Measurements from ENCODE around the gene ARID5A. TPM values are rescaled to one million over a fixed set of nuclear protein-coding genes. Genes with fewer than 3 reads are reported as not detected.

ARID5A gene
- total RNA-seq, 1 donor from 2014 or later, result 38.8 TPM

- DNase-seq (ENCODE audit: low read depth), result no peak
These were observed 1.8 kb upstream of the ARID5A start for GRCh38 chr2:96534701-96535181.

GRCh38 chr2:96535331-96535730 is 1.2 kb upstream of the ARID5A start:
- TF ChIP-seq CTCF (IDR thresholded peaks at IDR 0.05; ENCODE audit: insufficient read depth, low read length, poor library complexity, severe bottlenecking), result no peak
- DNase-seq (ENCODE audit: low read depth), result no peak
- Histone ChIP-seq H3K4me3 (ENCODE audit: low read depth, low read length) (no peak overlapping the region), H3K27me3 (ENCODE audit: control insufficient read depth, insufficient read depth, low read length) (no peaks in the 10 kb centered on the region), H3K36me3 (ENCODE audit: control insufficient read depth, insufficient read depth, low read length) (no peaks in the 10 kb centered on the region)

More at GRCh38 chr2:96534701-96535181, 1.8 kb upstream of the ARID5A start:
- TF ChIP-seq CTCF (IDR thresholded peaks at IDR 0.05; ENCODE audit: insufficient read depth, low read length, poor library complexity, severe bottlenecking), result no peak
- no peaks in the 10 kb centered on the region for H3K36me3 ChIP-seq (ENCODE audit: control insufficient read depth, insufficient read depth, low read length)
- no peak overlapping the region for H3K4me3 ChIP-seq (ENCODE audit: low read depth, low read length)
- no peaks in the 10 kb centered on the region for H3K27me3 ChIP-seq (ENCODE audit: control insufficient read depth, insufficient read depth, low read length)

GRCh38 chr2:96537066-96537733 is 648 bp downstream of the ARID5A start:
- no peak for TF ChIP-seq CTCF (IDR thresholded peaks at IDR 0.05; ENCODE audit: insufficient read depth, low read length, poor library complexity, severe bottlenecking)
- no peak for DNase-seq (ENCODE audit: low read depth)
- Histone ChIP-seq H3K27me3 (ENCODE audit: control insufficient read depth, insufficient read depth, low read length) (no peaks in the 10 kb centered on the region), H3K4me3 (ENCODE audit: low read depth, low read length) (peak overlapping the region; percentile 59), H3K36me3 (ENCODE audit: control insufficient read depth, insufficient read depth, low read length) (no peaks in the 10 kb centered on the region)

GRCh38 chr2:96537734-96538486 is 1.4 kb downstream of the ARID5A start:
- H3K36me3 ChIP-seq (ENCODE audit: control insufficient read depth, insufficient read depth, low read length), result no peaks in the 10 kb centered on the region
- no peak for TF ChIP-seq CTCF (IDR thresholded peaks at IDR 0.05; ENCODE audit: insufficient read depth, low read length, poor library complexity, severe bottlenecking)
- DNase-seq (ENCODE audit: low read depth), result no peak
- no peaks in the 10 kb centered on the region for H3K27me3 ChIP-seq (ENCODE audit: control insufficient read depth, insufficient read depth, low read length)
- H3K4me3 ChIP-seq (ENCODE audit: low read depth, low read length), result peak overlapping the region; percentile 59

- no peaks in the 10 kb centered on the region for H3K36me3 ChIP-seq (ENCODE audit: control insufficient read depth, insufficient read depth, low read length)
- no peak for TF ChIP-seq CTCF (IDR thresholded peaks at IDR 0.05; ENCODE audit: insufficient read depth, low read length, poor library complexity, severe bottlenecking)
- no peaks in the 10 kb centered on the region for H3K27me3 ChIP-seq (ENCODE audit: control insufficient read depth, insufficient read depth, low read length)
- H3K4me3 ChIP-seq (ENCODE audit: low read depth, low read length), result peak overlapping the region; percentile 59
- DNase-seq (ENCODE audit: low read depth), result no peak
These were observed 2.1 kb downstream of the ARID5A start for GRCh38 chr2:96538487-96539214.

All from kidney epithelial cell (primary cell).